ENCODE measurements around the gene FAM149A.
A peak's percentile ranks its signal among the peaks of the same experiment; 100 is the strongest.

DNA sequence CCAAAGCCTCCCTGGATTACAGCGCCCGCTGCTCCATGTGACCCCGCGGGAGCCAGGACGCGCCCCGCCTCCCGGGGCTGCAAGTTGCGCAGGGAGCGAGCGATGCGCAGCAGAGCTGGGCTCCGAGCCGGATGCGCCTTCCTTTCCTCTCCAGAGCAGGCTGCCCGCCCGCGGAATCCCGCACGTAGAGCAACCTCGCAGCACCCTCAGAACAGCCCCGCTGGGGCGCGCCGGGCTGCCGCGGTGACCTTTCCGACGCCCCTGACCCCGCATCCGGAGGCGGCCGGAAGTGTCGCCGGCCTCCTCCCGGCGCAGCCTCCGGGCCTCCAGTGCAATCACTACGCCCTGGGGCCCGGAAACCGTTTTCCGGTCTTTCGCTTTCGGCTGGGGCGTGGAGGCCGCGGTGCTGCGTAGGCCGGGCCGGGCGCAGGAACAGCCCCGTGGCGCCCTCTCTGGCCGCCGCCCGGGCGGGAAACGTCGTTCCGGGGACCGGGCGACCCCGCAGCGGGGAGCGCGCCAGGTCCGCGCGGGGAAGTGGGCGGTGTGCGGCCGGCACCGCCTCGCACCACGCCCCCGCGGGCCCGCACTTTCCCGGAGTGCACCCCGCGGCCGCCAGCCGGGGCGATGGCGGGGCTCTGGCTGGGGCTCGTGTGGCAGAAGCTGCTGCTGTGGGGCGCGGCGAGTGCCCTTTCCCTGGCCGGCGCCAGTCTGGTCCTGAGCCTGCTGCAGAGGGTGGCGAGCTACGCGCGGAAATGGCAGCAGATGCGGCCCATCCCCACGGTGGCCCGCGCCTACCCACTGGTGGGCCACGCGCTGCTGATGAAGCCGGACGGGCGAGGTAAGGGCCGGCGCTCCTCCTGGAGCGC, 86.9 kb downstream of the FAM149A start, which contains the start of gene CYP4V2:
- TF ChIP-seq CTCF (IDR thresholded peaks at IDR 0.05) (no peak), POLR2A (IDR thresholded peaks at IDR 0.05) (no peak), POLR2AphosphoS5 (IDR thresholded peaks at IDR 0.05) (peak; percentile 33 to 88 (median 76)), EP300 (IDR thresholded peaks at IDR 0.05) (no peak)

All from stomach (tissue), 4 donors.